Measurements from ENCODE around the gene WDR70.
A peak's percentile ranks its signal among the peaks of the same experiment; 100 is the strongest.
"Not testable (repeated sequence)": the region's sequence is repeated elsewhere in the genome, so short reads cannot be mapped to it uniquely, and the experiment has no call there.

Gene WDR70

GRCh38 chr5:37663538-37663937 is 284.4 kb downstream of the WDR70 start:
- no peak overlapping the region for H3K4me3 ChIP-seq (ENCODE audit: low read depth, low read length)
- no peak for DNase-seq (ENCODE audit: low read depth)
- in situ Hi-C loops (cut with HindIII; ENCODE audit: low sequenced_read_pairs): no loop called here
- no peak for TF ChIP-seq CTCF (IDR thresholded peaks at IDR 0.05; ENCODE audit: low read depth, low read length, missing control alignments)

GRCh38 chr5:37664551-37664950 is 285.4 kb downstream of the WDR70 start:
- in situ Hi-C loops (cut with HindIII; ENCODE audit: low sequenced_read_pairs): no loop called here
- TF ChIP-seq CTCF (IDR thresholded peaks at IDR 0.05; ENCODE audit: low read depth, low read length, missing control alignments): no peak

GRCh38 chr5:37665272-37665671 is 286.2 kb downstream of the WDR70 start:
- no peak for TF ChIP-seq CTCF (IDR thresholded peaks at IDR 0.05; ENCODE audit: low read depth, low read length, missing control alignments)
- DNase-seq (ENCODE audit: low read depth): no peak
- in situ Hi-C loops (cut with HindIII; ENCODE audit: low sequenced_read_pairs): no loop called here
- H3K4me3 ChIP-seq (ENCODE audit: low read depth, low read length): no peak overlapping the region

More at GRCh38 chr5:37664551-37664950, 285.4 kb downstream of the WDR70 start:
- DNase-seq (ENCODE audit: low read depth): no peak
- no peak overlapping the region for H3K4me3 ChIP-seq (ENCODE audit: low read depth, low read length)

GRCh38 chr5:37665889-37666288 is 286.8 kb downstream of the WDR70 start:
- no peak for TF ChIP-seq CTCF (IDR thresholded peaks at IDR 0.05; ENCODE audit: low read depth, low read length, missing control alignments)
- H3K4me3 ChIP-seq (ENCODE audit: low read depth, low read length): no peak overlapping the region
- no peak for DNase-seq (ENCODE audit: low read depth)
- in situ Hi-C loops (cut with HindIII; ENCODE audit: low sequenced_read_pairs): no loop called here

GRCh38 chr5:37667430-37667829 is 288.3 kb downstream of the WDR70 start:
- no peak for TF ChIP-seq CTCF (IDR thresholded peaks at IDR 0.05; ENCODE audit: low read depth, low read length, missing control alignments)
- DNase-seq (ENCODE audit: low read depth): no peak
- in situ Hi-C loops (cut with HindIII; ENCODE audit: low sequenced_read_pairs): no loop called here
- no peak overlapping the region for H3K4me3 ChIP-seq (ENCODE audit: low read depth, low read length)

- no peak for TF ChIP-seq CTCF (IDR thresholded peaks at IDR 0.05; ENCODE audit: low read depth, low read length, missing control alignments)
- in situ Hi-C loops (cut with HindIII; ENCODE audit: low sequenced_read_pairs): no loop called here
- DNase-seq (ENCODE audit: low read depth): no peak
- no peak overlapping the region for H3K4me3 ChIP-seq (ENCODE audit: low read depth, low read length)
Measured at GRCh38 chr5:37667846-37668245, 288.7 kb downstream of the WDR70 start.

DNA sequence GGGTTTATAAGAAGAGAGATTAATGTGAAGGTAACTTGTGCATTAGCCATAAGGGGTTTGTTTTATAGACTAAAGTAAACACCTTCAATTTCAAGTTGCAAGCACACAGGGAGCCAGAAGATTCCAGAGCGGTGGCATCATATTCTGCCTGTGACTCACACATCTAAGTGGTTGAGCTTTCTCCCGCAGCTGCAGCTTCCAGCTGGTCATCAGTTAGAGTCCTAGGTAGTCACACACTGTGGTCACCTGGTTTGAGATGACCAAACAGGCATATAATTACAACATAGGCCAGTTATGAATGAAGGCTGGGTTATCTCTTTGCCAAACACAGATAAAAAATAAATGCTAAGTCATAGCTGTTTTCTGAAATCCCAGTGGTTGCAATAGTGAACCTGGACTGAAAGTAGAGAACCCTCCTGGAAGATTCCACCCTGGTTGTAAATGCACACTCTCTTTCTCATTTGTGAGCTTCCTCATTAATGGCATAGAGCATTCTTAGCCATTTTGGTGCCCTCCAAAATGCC is 289.5 kb downstream of the WDR70 start:
- TF ChIP-seq CTCF (IDR thresholded peaks at IDR 0.05; ENCODE audit: low read depth, low read length, missing control alignments): no peak
- DNase-seq (ENCODE audit: low read depth): peak; percentile 96
- in situ Hi-C loops (cut with HindIII; ENCODE audit: low sequenced_read_pairs): no loop called here
- no peak overlapping the region for H3K4me3 ChIP-seq (ENCODE audit: low read depth, low read length)

GRCh38 chr5:37672118-37672588 is 293.0 kb downstream of the WDR70 start:
- H3K4me3 ChIP-seq (ENCODE audit: low read depth, low read length); DNase-seq (ENCODE audit: low read depth); in situ Hi-C loops (cut with HindIII; ENCODE audit: low sequenced_read_pairs): not testable (repeated sequence)

DNA sequence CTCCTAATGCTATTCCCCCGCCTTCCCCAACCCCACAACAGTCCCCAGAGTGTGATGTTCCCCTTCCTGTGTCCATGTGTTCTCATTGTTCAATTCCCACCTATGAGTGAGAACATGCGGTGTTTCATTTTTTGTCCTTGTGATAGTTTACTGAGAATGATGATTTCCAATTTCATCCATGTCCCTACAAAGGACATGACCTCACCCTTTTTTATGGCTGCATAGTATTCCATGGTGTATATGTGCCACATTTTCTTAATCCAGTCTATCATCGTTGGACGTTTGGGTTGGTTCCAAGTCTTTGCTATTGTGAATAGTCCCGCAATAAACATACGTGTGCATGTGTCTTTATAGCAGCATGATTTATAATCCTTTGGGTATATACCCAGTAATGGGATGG is 295.2 kb downstream of the WDR70 start:
- DNase-seq (ENCODE audit: low read depth); in situ Hi-C loops (cut with HindIII; ENCODE audit: low sequenced_read_pairs); H3K4me3 ChIP-seq (ENCODE audit: low read depth, low read length): not testable (repeated sequence)

DNA sequence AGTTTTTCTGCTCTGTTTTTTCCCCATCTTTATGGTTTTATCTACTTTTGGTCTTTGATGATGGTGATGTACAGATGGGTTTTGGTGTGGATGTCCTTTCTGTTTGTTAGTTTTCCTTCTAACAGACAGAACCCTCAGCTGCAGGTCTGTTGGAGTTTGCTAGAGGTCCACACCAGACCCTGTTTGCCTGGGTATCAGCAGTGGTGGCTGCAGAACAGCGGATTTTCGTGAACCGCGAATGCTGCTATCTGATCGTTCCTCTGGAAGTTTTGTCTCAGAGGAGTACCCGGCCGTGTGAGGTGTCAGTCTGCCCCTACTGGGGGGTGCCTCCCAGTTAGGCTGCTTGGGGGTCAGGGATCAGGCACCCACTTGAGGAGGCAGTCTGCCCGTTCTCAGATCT is 300.2 kb downstream of the WDR70 start:
- H3K4me3 ChIP-seq (ENCODE audit: low read depth, low read length); in situ Hi-C loops (cut with HindIII; ENCODE audit: low sequenced_read_pairs); DNase-seq (ENCODE audit: low read depth): not testable (repeated sequence)
